Keratinocyte (primary cell): ENCODE measurements around the gene LTB4R.

Experiments used
- CTCF ChIP-seq, 3 experiments: IDR thresholded peaks in 1 of 3; conservative IDR thresholded peaks in 1 of 3; optimal IDR thresholded peaks in 1 of 3; 2 replicates in 2 of 3; 3 replicates in 1 of 3; pipeline versions ENCODE3 to v1.5.1; 2011; ENCODE audit warnings: low read length in 3 of 3, mild to moderate bottlenecking in 3 of 3, moderate library complexity in 2 of 3, control low read depth in 1 of 3, inconsistent platforms in 1 of 3; ENCODE audit not compliant: insufficient read depth in 2 of 3; ENCODE audit errors: extremely low read depth in 1 of 3
- EZH2 ChIP-seq: IDR thresholded peaks from one replicate; pipeline ENCODE4 v1.6.1; 2012; ENCODE audit warnings: inconsistent platforms, mild to moderate bottlenecking, low read length, moderate library complexity

- TF ChIP-seq CTCF (optimal IDR thresholded peaks at IDR 0.05 in 1 of 3, IDR thresholded peaks at IDR 0.05 in 1 of 3, conservative IDR thresholded peaks at IDR 0.05 in 1 of 3; ENCODE audit: extremely low read depth in 1 of 3, insufficient read depth in 2 of 3, low read length in 3 of 3) (no peak), EZH2 (no peak)
These were observed 26.7 kb upstream of the LTB4R start for GRCh38 chr14:24284501-24285035.
